ENCODE measurements around the gene PXDC1.
"Not testable (repeated sequence)": the region's sequence is repeated elsewhere in the genome, so short reads cannot be mapped to it uniquely, and the experiment has no call there.

PXDC1 gene

GRCh38 chr6:3737149-3737830, 14.2 kb downstream of the PXDC1 start:
- in situ Hi-C loops (cut with MboI; ENCODE audit: low sequenced_read_pairs), result loop anchor here (10.0 to 25.0 kb wide), 3 partner anchors 425 to 600 kb away; no protein-coding TSS in a partner anchor

- in situ Hi-C loops (cut with MboI; ENCODE audit: low sequenced_read_pairs), result loop anchor here (10.0 to 25.0 kb wide), 3 partner anchors 427 to 598 kb away; no protein-coding TSS in a partner anchor
Measured at GRCh38 chr6:3735029-3735605, 16.4 kb downstream of the PXDC1 start.

- in situ Hi-C loops (cut with MboI; ENCODE audit: low sequenced_read_pairs), result loop anchor here (10.0 to 25.0 kb wide), 3 partner anchors 428 to 597 kb away; no protein-coding TSS in a partner anchor
Measured at GRCh38 chr6:3734023-3734422, 17.5 kb downstream of the PXDC1 start.

- in situ Hi-C loops (cut with MboI; ENCODE audit: low sequenced_read_pairs), result loop anchor here (10.0 to 25.0 kb wide), 3 partner anchors 429 to 596 kb away; no protein-coding TSS in a partner anchor
Measured at GRCh38 chr6:3733321-3733925, 18.1 kb downstream of the PXDC1 start.

- in situ Hi-C loops (cut with MboI; ENCODE audit: low sequenced_read_pairs), result loop anchor here (10.0 to 25.0 kb wide), 3 partner anchors 430 to 595 kb away; no protein-coding TSS in a partner anchor
Measured at GRCh38 chr6:3732345-3733141, 19.0 kb downstream of the PXDC1 start.

GRCh38 chr6:3731700-3732099, 19.8 kb downstream of the PXDC1 start:
- in situ Hi-C loops (cut with MboI; ENCODE audit: low sequenced_read_pairs), result loop anchor here (10.0 to 25.0 kb wide), 3 partner anchors 431 to 594 kb away; no protein-coding TSS in a partner anchor

GRCh38 chr6:3729603-3730344, 21.7 kb downstream of the PXDC1 start:
- in situ Hi-C loops (cut with MboI; ENCODE audit: low sequenced_read_pairs), result loop anchor here (10.0 to 25.0 kb wide), 3 partner anchors 433 to 592 kb away; no protein-coding TSS in a partner anchor

GRCh38 chr6:3727593-3728108, 23.9 kb downstream of the PXDC1 start:
- in situ Hi-C loops (cut with MboI; ENCODE audit: low sequenced_read_pairs), result loop anchor here (25.0 kb wide), 2 partner anchors 435 to 590 kb away; no protein-coding TSS in a partner anchor

- in situ Hi-C loops (cut with MboI; ENCODE audit: low sequenced_read_pairs), result loop anchor here (25.0 kb wide), 2 partner anchors 435 to 590 kb away; no protein-coding TSS in a partner anchor
Measured at GRCh38 chr6:3727036-3727435, 24.5 kb downstream of the PXDC1 start.

- in situ Hi-C loops (cut with MboI; ENCODE audit: low sequenced_read_pairs), result loop anchor here (25.0 kb wide), 2 partner anchors 436 to 589 kb away; no protein-coding TSS in a partner anchor
Measured at GRCh38 chr6:3726421-3726820, 25.1 kb downstream of the PXDC1 start.

GRCh38 chr6:3725145-3726047, 26.1 kb downstream of the PXDC1 start:
- in situ Hi-C loops (cut with MboI; ENCODE audit: low sequenced_read_pairs), result loop anchor here (25.0 kb wide), 2 partner anchors 437 to 588 kb away; no protein-coding TSS in a partner anchor

- in situ Hi-C loops (cut with MboI; ENCODE audit: low sequenced_read_pairs), result loop anchor here (25.0 kb wide), 2 partner anchors 438 to 587 kb away; no protein-coding TSS in a partner anchor
Measured at GRCh38 chr6:3724451-3725144, 26.9 kb downstream of the PXDC1 start.

- in situ Hi-C loops (cut with MboI; ENCODE audit: low sequenced_read_pairs), result no loop called here
Measured at GRCh38 chr6:3723966-3724365, 27.5 kb downstream of the PXDC1 start.

- in situ Hi-C loops (cut with MboI; ENCODE audit: low sequenced_read_pairs), result no loop called here
Measured at GRCh38 chr6:3723251-3723650, 28.3 kb downstream of the PXDC1 start.

- in situ Hi-C loops (cut with MboI; ENCODE audit: low sequenced_read_pairs), result no loop called here
Measured at GRCh38 chr6:3722785-3723184, 28.7 kb downstream of the PXDC1 start.

- in situ Hi-C loops (cut with MboI; ENCODE audit: low sequenced_read_pairs), result no loop called here
Measured at GRCh38 chr6:3721810-3722621, 29.5 kb downstream of the PXDC1 start.

- in situ Hi-C loops (cut with MboI; ENCODE audit: low sequenced_read_pairs), result not testable (repeated sequence)
Measured at GRCh38 chr6:3720770-3721169, 30.7 kb downstream of the PXDC1 start.

Data from HL-60/S4 treated with retinoic acid at 250 ng/mL for 4 days and 3 days (cell line).